NCI-H526 treated with DMSO at 0.1 percent for 48 hours (cell line): Measurements from ENCODE around the gene QRICH1.
A peak's percentile ranks its signal among the peaks of the same experiment; 100 is the strongest.

Source experiments
- DNase-seq: peaks from one replicate; lab custom pipeline; 2025; lab: John Stamatoyannopoulos, UW

The QRICH1 gene

GRCh38 chr3:49093853-49094767 lies at the start of gene QRICH1:
Gene QRICH1, minus strand, starts transcription at chr3:49094071. Its CDS starts 17,054 bp downstream, at chr3:49077017.
- peak; percentile 91 for DNase-seq

GRCh38 chr3:49140080-49140479 lies 46.2 kb upstream of the QRICH1 start:
- DNase-seq: no peak

GRCh38 chr3:49135499-49135898 lies 41.6 kb upstream of the QRICH1 start:
- DNase-seq: no peak

GRCh38 chr3:49134471-49135265 lies 40.8 kb upstream of the QRICH1 start:
- no peak for DNase-seq

- DNase-seq: peak; percentile 51
These were observed 39.5 kb upstream of the QRICH1 start for GRCh38 chr3:49133226-49133951.

- DNase-seq: peak; percentile 44
These were observed 38.8 kb upstream of the QRICH1 start, which contains the start of gene LAMB2 for GRCh38 chr3:49132437-49133225. Gene LAMB2, minus strand, starts transcription at chr3:49133050. Its CDS starts 183 bp downstream, at chr3:49132867.

- DNase-seq: no peak
These were observed 38.2 kb upstream of the QRICH1 start for GRCh38 chr3:49132073-49132436.

GRCh38 chr3:49131576-49131975 lies 37.7 kb upstream of the QRICH1 start:
- DNase-seq: no peak

- no peak for DNase-seq
These were observed 37.2 kb upstream of the QRICH1 start for GRCh38 chr3:49131040-49131439.

- no peak for DNase-seq
These were observed 31.3 kb upstream of the QRICH1 start for GRCh38 chr3:49124991-49125670.

GRCh38 chr3:49124203-49124602 lies 30.3 kb upstream of the QRICH1 start:
- DNase-seq: no peak

- no peak for DNase-seq
These were observed 29.8 kb upstream of the QRICH1 start for GRCh38 chr3:49123687-49124086.

- no peak for DNase-seq
These were observed 29.1 kb upstream of the QRICH1 start for GRCh38 chr3:49122886-49123545.

GRCh38 chr3:49122451-49122850 lies 28.6 kb upstream of the QRICH1 start:
- DNase-seq: no peak

- no peak for DNase-seq
These were observed 28.2 kb upstream of the QRICH1 start for GRCh38 chr3:49122022-49122421.

- no peak for DNase-seq
These were observed 27.4 kb upstream of the QRICH1 start for GRCh38 chr3:49121132-49121736.

GRCh38 chr3:49120438-49121131 lies 26.7 kb upstream of the QRICH1 start, which contains the start of gene USP19:
Gene USP19, minus strand, starts transcription at chr3:49120823. Its CDS starts 1,678 bp downstream, at chr3:49119145.
- peak; percentile 57 for DNase-seq

GRCh38 chr3:49120096-49120437 lies 26.2 kb upstream of the QRICH1 start:
- DNase-seq: no peak

- no peak for DNase-seq
These were observed 25.6 kb upstream of the QRICH1 start for GRCh38 chr3:49119439-49119838.
